Liver (tissue), 9 donors: ENCODE results near the gene CCDC167. TPM values are rescaled to one million over a fixed set of nuclear protein-coding genes. Genes with fewer than 3 reads are reported as not detected.

Experiments
- DNase-seq: peaks from one replicate; pipeline ENCODE4 v3.0.0-alpha.2; 2017; ENCODE audit warnings: low spot score
- H3K27ac ChIP-seq, 2 donors: one replicate each; pipeline ENCODE4 v1.7.0; 2013; ENCODE audit warnings: inconsistent platforms in 2 of 2, low read length in 2 of 2, control low read depth in 1 of 2, low read depth in 1 of 2, mild to moderate bottlenecking in 1 of 2
- H3K27me3 ChIP-seq, 4 donors: one replicate each; pipeline versions ENCODE4 v1.6.1 to v1.7.0; 2013; ENCODE audit warnings: low read length in 3 of 4, inconsistent platforms in 1 of 4, mild to moderate bottlenecking in 1 of 4, moderate library complexity in 1 of 4; ENCODE audit not compliant: control insufficient read depth in 4 of 4, insufficient read depth in 4 of 4
- H3K36me3 ChIP-seq, 4 donors: one replicate each; pipeline versions ENCODE4 v1.6.1 to v1.7.0; 2013; ENCODE audit warnings: low read length in 3 of 4, mild to moderate bottlenecking in 3 of 4, low read depth in 1 of 4, moderate library complexity in 1 of 4; ENCODE audit not compliant: control insufficient read depth in 4 of 4, insufficient read depth in 3 of 4
- H3K4me1 ChIP-seq, 4 donors: one replicate each; pipeline versions ENCODE4 v1.6.1 to v1.7.0; 2013; ENCODE audit warnings: low read length in 3 of 4, mild to moderate bottlenecking in 3 of 4, moderate library complexity in 1 of 4; ENCODE audit not compliant: control insufficient read depth in 4 of 4, insufficient read depth in 4 of 4
- H3K4me3 ChIP-seq, 3 donors: one replicate each; pipeline versions ENCODE4 v1.6.1 to v1.7.0; 2013; ENCODE audit warnings: low read length in 3 of 3, control low read depth in 1 of 3, low read depth in 1 of 3, mild to moderate bottlenecking in 1 of 3
- H3K9ac ChIP-seq, 2 donors: one replicate each; pipeline ENCODE4 v1.7.0; 2013; ENCODE audit warnings: low read length in 2 of 2, mild to moderate bottlenecking in 2 of 2, moderate library complexity in 2 of 2, control low read depth in 1 of 2, low read depth in 1 of 2
- H3K9me3 ChIP-seq, 4 donors: one replicate each; pipeline versions ENCODE4 v1.6.1 to v1.7.0; 2013; ENCODE audit warnings: low read length in 3 of 4; ENCODE audit not compliant: control insufficient read depth in 4 of 4
- EGR1 ChIP-seq, 2 donors: IDR thresholded peaks; 2 replicates each; pipeline ENCODE4 v1.6.1; 2016 to 2018; ENCODE audit warnings: antibody characterized with exemption in 2 of 2, low read depth in 2 of 2
- FOXA1 ChIP-seq: IDR thresholded peaks from 2 replicates; pipeline ENCODE4 v1.6.1; 2016; ENCODE audit warnings: antibody characterized with exemption
- FOXA2 ChIP-seq: IDR thresholded peaks from 2 replicates; pipeline ENCODE4 v1.6.1; 2016; ENCODE audit warnings: antibody characterized with exemption
- GABPA ChIP-seq, 2 donors: IDR thresholded peaks in 1 of 2; conservative IDR thresholded peaks in 1 of 2; 2 replicates each; pipeline ENCODE4 v1.6.1; 2016; ENCODE audit warnings: antibody characterized with exemption in 2 of 2, mild to moderate bottlenecking in 1 of 2, moderate library complexity in 1 of 2
- HNF4A ChIP-seq, 2 donors: conservative IDR thresholded peaks; 2 replicates each; pipeline ENCODE4 v1.6.1; 2016; ENCODE audit warnings: antibody characterized with exemption in 2 of 2, mild to moderate bottlenecking in 2 of 2
- HNF4G ChIP-seq: IDR thresholded peaks from 2 replicates; pipeline ENCODE4 v1.6.1; 2016; ENCODE audit warnings: antibody characterized with exemption
- JUND ChIP-seq, 2 donors: IDR thresholded peaks; 2 replicates each; pipeline ENCODE4 v1.6.1; 2016; ENCODE audit warnings: antibody characterized with exemption in 2 of 2
- NR2F2 ChIP-seq: IDR thresholded peaks from 2 replicates; pipeline ENCODE4 v1.6.1; 2016; ENCODE audit warnings: antibody characterized with exemption
- RAD21 ChIP-seq, 2 donors: IDR thresholded peaks; 2 replicates each; pipeline ENCODE4 v1.6.1; 2016; ENCODE audit warnings: antibody characterized with exemption in 2 of 2, mild to moderate bottlenecking in 2 of 2
- RXRA ChIP-seq, 2 donors: IDR thresholded peaks; 2 replicates each; pipeline ENCODE4 v1.6.1; 2017 to 2018; ENCODE audit warnings: antibody characterized with exemption in 2 of 2, mild to moderate bottlenecking in 1 of 2
- SP1 ChIP-seq: IDR thresholded peaks from 2 replicates; pipeline ENCODE4 v1.6.1; 2018; ENCODE audit warnings: antibody characterized with exemption, mild to moderate bottlenecking
- TAF1 ChIP-seq: conservative IDR thresholded peaks from 2 replicates; pipeline ENCODE4 v1.6.1; 2016; ENCODE audit warnings: antibody characterized with exemption, mild to moderate bottlenecking
- WGBS: extraction: QIAGEN DNeasy Blood & Tissue Kit; methylation state at CpG from one replicate; pipeline ENCODE4 v1.1.7; 2013; 5-methylcytosine and 5-hydroxymethylcytosine counted together
- polyA plus RNA-seq, 2 donors: library from polyadenylated mRNA; stranded (reverse) in 1 of 2; unstranded in 1 of 2; fragments of 200-250 nt in 1 of 2; fragments of >200 nt in 1 of 2; fragmentation: Nextera tagmentation in 1 of 2; extraction: Ambion mirVana in 1 of 2; gene quantifications; one replicate each; pipeline versions ENCODE4 v1.2.1 to v1.2.3, GENCODE V29; 2013 to 2015
- total RNA-seq, 2 donors: library from RNA; depleted of rRNA; stranded (reverse); fragments of >200 nt; gene quantifications; one replicate each; pipeline ENCODE4 v1.2.3, GENCODE V29; 2014
- TF ChIP-seq, protein P1 (sequence below): IDR thresholded peaks from 2 replicates; pipeline ENCODE4 v1.6.1; 2016; ENCODE audit warnings: antibody characterized with exemption
- TF ChIP-seq, protein P2 (sequence below): fragments of 150-350 bp; IDR thresholded peaks from 2 replicates; pipeline ENCODE4 v1.5.1; 2017; ENCODE audit warnings: improper control_type of control experiment, low read depth, low read length; ENCODE audit not compliant: missing input control
- TF ChIP-seq, protein P3 (sequence below): IDR thresholded peaks from 2 replicates; pipeline ENCODE4 v1.6.1; 2016; ENCODE audit warnings: antibody characterized with exemption, mild to moderate bottlenecking
- TF ChIP-seq, protein P4 (sequence below): IDR thresholded peaks from 2 replicates; pipeline ENCODE4 v1.6.1; 2016; ENCODE audit warnings: antibody characterized with exemption
- donor health status: healthy.
- donor health status: healthy.
- donor health status: healthy.
- donor health status: healthy.
- donor health status: healthy.

CCDC167 gene
- total and polyA plus RNA-seq, 4 donors: 14.1 to 54.8 (median 42.7) TPM

DNA sequence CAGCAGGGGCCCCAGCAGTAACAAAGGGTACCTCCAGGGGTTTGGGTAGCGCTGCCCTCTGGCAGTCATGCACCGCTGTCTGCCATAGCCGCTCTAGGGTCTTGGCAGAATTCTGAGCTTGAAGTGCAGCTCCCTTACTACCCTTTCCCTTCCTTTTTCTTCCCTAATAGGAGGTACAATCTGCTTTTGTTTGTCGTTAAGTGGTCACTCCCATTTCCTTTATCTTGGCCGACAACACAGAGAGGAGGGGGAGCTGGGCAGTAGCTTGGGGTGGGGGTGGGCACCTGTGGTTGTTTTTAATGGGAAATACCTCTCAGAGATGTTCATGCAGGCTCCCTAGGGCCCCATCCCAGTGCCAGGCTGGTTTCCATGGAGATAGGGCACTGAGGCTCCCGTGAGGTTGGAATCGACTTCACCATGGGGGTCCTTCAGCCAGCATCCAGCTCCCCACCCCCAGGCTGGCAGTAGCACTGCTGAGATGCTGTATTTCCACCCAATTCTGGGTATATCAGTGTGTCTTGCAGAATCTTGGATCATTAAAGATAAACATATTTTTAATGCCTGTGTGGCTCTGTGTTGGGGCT, 18.6 kb downstream of the CCDC167 start:
- H3K36me3 ChIP-seq: peaks cover 2 to 73% (median 33%) of the 10 kb centered on the region in 4 donors
- H3K27me3 ChIP-seq: no peaks in the 10 kb centered on the region
- H3K9me3 ChIP-seq: no peaks in the 10 kb centered on the region
- WGBS: 82% methylated on average over 7 of the region's 7 CpGs
- H3K4me1 ChIP-seq: no peaks in the 10 kb centered on the region
- DNase-seq: no peak
- H3K4me3 ChIP-seq: no peak overlapping the region
- TF ChIP-seq HNF4A (conservative IDR thresholded peaks at IDR 0.05) (no peak), FOXA1 (no peak), HNF4G (no peak), RXRA (IDR thresholded peaks at IDR 0.05) (no peak), FOXA2 (no peak)
- TF ChIP-seq, protein P1, sequence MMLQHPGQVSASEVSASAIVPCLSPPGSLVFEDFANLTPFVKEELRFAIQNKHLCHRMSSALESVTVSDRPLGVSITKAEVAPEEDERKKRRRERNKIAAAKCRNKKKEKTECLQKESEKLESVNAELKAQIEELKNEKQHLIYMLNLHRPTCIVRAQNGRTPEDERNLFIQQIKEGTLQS: no peak
- TF ChIP-seq, protein P2, sequence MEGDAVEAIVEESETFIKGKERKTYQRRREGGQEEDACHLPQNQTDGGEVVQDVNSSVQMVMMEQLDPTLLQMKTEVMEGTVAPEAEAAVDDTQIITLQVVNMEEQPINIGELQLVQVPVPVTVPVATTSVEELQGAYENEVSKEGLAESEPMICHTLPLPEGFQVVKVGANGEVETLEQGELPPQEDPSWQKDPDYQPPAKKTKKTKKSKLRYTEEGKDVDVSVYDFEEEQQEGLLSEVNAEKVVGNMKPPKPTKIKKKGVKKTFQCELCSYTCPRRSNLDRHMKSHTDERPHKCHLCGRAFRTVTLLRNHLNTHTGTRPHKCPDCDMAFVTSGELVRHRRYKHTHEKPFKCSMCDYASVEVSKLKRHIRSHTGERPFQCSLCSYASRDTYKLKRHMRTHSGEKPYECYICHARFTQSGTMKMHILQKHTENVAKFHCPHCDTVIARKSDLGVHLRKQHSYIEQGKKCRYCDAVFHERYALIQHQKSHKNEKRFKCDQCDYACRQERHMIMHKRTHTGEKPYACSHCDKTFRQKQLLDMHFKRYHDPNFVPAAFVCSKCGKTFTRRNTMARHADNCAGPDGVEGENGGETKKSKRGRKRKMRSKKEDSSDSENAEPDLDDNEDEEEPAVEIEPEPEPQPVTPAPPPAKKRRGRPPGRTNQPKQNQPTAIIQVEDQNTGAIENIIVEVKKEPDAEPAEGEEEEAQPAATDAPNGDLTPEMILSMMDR: no peak
- no peak overlapping the region for H3K9ac ChIP-seq
- H3K27ac ChIP-seq: no peak overlapping the region

DNA sequence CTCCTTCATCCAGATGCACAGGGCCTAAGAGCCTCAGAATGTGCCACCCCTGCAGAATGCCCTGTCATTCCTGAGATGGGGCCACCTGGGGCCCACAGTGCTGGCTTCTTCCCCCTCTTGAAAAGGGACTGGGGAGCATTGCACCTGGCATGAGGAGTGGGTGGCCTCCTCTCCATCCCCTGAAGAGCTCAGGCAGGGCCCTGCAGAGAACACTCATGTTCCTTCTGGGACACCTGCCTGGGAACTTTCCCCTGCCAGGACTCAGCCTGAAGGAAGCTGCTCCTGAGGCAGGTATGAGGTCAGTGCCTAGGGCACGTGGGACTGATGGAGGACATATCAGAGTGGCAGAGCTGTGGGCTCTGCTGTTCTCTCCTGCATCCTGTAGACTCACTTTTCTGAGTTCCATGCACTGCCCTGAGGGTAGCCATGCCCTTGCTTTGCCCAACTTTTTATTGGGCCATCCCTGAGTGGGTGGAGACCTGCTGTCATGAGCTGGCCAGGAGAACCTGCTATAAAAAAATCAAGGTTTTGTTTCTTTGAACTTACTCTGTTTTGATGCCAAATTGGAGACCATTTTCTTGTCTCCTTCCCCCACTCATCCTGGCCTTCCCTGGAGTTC, 19.5 kb downstream of the CCDC167 start:
- H3K27ac ChIP-seq: no peak overlapping the region
- no peak overlapping the region for H3K9ac ChIP-seq
- H3K9me3 ChIP-seq: no peaks in the 10 kb centered on the region
- WGBS: 93% methylated on average over 1 of the region's 1 CpG
- DNase-seq: no peak
- H3K27me3 ChIP-seq: no peaks in the 10 kb centered on the region
- H3K4me3 ChIP-seq: no peak overlapping the region
- H3K4me1 ChIP-seq: no peaks in the 10 kb centered on the region
- H3K36me3 ChIP-seq: peaks cover 2 to 79% (median 37%) of the 10 kb centered on the region in 4 donors
- no peak for TF ChIP-seq TAF1
- TF ChIP-seq RXRA (IDR thresholded peaks at IDR 0.05): no peak
- TF ChIP-seq HNF4A (conservative IDR thresholded peaks at IDR 0.05): no peak
- TF ChIP-seq NR2F2: no peak

DNA sequence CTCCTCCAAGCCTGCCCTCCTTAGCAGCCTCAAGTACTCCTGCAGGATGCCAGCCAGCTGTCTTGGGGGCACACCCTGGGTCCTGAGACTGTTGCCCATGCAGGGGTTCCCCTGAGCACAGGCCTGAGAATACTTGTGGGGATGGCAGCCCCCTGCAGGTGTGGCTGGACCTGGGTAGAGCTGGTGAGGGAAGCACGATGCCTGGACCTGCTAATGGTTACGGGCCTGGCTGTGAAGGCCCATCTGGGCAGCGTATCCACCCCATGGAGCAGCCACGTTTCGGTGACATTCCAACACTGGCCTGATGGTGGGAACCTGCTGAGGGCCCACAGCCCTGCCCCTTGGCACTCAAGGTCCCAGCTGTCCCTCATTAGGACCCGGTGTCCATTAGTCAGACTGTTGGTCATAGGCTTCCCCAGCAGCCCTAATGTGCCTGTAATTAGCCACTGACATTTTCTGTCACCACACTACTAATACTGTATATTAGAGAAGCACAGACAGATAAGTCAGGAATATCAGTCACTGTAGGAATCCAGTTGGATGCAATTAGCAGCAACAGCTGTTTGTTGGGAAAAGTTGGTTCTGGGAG, 20.3 kb downstream of the CCDC167 start:
- no peaks in the 10 kb centered on the region for H3K27me3 ChIP-seq
- no peak overlapping the region for H3K4me3 ChIP-seq
- H3K27ac ChIP-seq: no peak overlapping the region
- DNase-seq: no peak
- WGBS: 96% methylated on average over 6 of the region's 6 CpGs
- peaks cover 7 to 88% (median 41%) of the 10 kb centered on the region in 4 donors for H3K36me3 ChIP-seq
- H3K4me1 ChIP-seq: no peaks in the 10 kb centered on the region
- TF ChIP-seq, protein P3, sequence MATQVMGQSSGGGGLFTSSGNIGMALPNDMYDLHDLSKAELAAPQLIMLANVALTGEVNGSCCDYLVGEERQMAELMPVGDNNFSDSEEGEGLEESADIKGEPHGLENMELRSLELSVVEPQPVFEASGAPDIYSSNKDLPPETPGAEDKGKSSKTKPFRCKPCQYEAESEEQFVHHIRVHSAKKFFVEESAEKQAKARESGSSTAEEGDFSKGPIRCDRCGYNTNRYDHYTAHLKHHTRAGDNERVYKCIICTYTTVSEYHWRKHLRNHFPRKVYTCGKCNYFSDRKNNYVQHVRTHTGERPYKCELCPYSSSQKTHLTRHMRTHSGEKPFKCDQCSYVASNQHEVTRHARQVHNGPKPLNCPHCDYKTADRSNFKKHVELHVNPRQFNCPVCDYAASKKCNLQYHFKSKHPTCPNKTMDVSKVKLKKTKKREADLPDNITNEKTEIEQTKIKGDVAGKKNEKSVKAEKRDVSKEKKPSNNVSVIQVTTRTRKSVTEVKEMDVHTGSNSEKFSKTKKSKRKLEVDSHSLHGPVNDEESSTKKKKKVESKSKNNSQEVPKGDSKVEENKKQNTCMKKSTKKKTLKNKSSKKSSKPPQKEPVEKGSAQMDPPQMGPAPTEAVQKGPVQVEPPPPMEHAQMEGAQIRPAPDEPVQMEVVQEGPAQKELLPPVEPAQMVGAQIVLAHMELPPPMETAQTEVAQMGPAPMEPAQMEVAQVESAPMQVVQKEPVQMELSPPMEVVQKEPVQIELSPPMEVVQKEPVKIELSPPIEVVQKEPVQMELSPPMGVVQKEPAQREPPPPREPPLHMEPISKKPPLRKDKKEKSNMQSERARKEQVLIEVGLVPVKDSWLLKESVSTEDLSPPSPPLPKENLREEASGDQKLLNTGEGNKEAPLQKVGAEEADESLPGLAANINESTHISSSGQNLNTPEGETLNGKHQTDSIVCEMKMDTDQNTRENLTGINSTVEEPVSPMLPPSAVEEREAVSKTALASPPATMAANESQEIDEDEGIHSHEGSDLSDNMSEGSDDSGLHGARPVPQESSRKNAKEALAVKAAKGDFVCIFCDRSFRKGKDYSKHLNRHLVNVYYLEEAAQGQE: no peak
- no peak for TF ChIP-seq FOXA2
- TF ChIP-seq, protein P4, sequence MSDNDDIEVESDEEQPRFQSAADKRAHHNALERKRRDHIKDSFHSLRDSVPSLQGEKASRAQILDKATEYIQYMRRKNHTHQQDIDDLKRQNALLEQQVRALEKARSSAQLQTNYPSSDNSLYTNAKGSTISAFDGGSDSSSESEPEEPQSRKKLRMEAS: no peak
- TF ChIP-seq, protein P2: no peak
- TF ChIP-seq GABPA (IDR thresholded peaks at IDR 0.05 in 1 of 2, conservative IDR thresholded peaks at IDR 0.05 in 1 of 2): no peak
- no peak for TF ChIP-seq TAF1
- no peak for TF ChIP-seq RAD21 (IDR thresholded peaks at IDR 0.05)
- TF ChIP-seq EGR1 (IDR thresholded peaks at IDR 0.05; ENCODE audit: low read depth in 2 of 2): no peak
- TF ChIP-seq SP1: no peak
- TF ChIP-seq JUND (IDR thresholded peaks at IDR 0.05): no peak
- TF ChIP-seq RXRA (IDR thresholded peaks at IDR 0.05): no peak
- TF ChIP-seq FOXA1: no peak
- H3K9ac ChIP-seq: no peak overlapping the region
- H3K9me3 ChIP-seq: no peaks in the 10 kb centered on the region
